D721Med (cell line): ENCODE measurements around the gene RNF151.

ENCODE experiments used
- DNase-seq: peaks from one replicate; pipeline ENCODE4 v3.0.0; 2011; ENCODE audit warnings: low spot score; ENCODE audit not compliant: insufficient read length
- FAIRE-seq: peaks from 2 replicates; lab custom pipeline; 2011; peaks lifted over from hg19 to GRCh38; lab: Jason Lieb, UNC
- CTCF ChIP-seq: IDR thresholded peaks from 2 replicates; pipeline ENCODE4 v1.5.1; 2012; ENCODE audit warnings: mild to moderate bottlenecking, control low read depth; ENCODE audit not compliant: insufficient read depth; ENCODE audit errors: missing control alignments

RNF151 gene

GRCh38 chr16:1973461-1974156 is 7.0 kb downstream of the RNF151 start:
- no peak for TF ChIP-seq CTCF
- DNase-seq (no peak), FAIRE-seq (no peak)

- FAIRE-seq (no peak), DNase-seq (no peak)
- no peak for TF ChIP-seq CTCF
These were observed 7.8 kb downstream of the RNF151 start for GRCh38 chr16:1974157-1975070.

- TF ChIP-seq CTCF = no peak
- FAIRE-seq = no peak
- DNase-seq = no peak
These were observed 9.0 kb downstream of the RNF151 start for GRCh38 chr16:1975432-1976215.

- DNase-seq (no peak), FAIRE-seq (no peak)
- no peak for TF ChIP-seq CTCF
These were observed 9.5 kb downstream of the RNF151 start for GRCh38 chr16:1976216-1976520.

- TF ChIP-seq CTCF = no peak
- no peak for DNase-seq
- FAIRE-seq = no peak
These were observed 10.6 kb downstream of the RNF151 start for GRCh38 chr16:1976951-1977874.

GRCh38 chr16:1977875-1978268 is 11.2 kb downstream of the RNF151 start:
- DNase-seq (no peak), FAIRE-seq (no peak)
- no peak for TF ChIP-seq CTCF
